Activated T-cell treated with anti-CD3 and anti-CD28 coated beads, Interleukin-2, amount 50 U/mL, for 48 hours (primary cell): ENCODE results near the gene TNFSF13.

Experiments used
- DNase-seq, 2 experiments: peaks; one replicate each; pipeline ENCODE4 v3.0.0-alpha.2; 2020

Gene TNFSF13, protein sequence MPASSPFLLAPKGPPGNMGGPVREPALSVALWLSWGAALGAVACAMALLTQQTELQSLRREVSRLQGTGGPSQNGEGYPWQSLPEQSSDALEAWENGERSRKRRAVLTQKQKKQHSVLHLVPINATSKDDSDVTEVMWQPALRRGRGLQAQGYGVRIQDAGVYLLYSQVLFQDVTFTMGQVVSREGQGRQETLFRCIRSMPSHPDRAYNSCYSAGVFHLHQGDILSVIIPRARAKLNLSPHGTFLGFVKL

DNA sequence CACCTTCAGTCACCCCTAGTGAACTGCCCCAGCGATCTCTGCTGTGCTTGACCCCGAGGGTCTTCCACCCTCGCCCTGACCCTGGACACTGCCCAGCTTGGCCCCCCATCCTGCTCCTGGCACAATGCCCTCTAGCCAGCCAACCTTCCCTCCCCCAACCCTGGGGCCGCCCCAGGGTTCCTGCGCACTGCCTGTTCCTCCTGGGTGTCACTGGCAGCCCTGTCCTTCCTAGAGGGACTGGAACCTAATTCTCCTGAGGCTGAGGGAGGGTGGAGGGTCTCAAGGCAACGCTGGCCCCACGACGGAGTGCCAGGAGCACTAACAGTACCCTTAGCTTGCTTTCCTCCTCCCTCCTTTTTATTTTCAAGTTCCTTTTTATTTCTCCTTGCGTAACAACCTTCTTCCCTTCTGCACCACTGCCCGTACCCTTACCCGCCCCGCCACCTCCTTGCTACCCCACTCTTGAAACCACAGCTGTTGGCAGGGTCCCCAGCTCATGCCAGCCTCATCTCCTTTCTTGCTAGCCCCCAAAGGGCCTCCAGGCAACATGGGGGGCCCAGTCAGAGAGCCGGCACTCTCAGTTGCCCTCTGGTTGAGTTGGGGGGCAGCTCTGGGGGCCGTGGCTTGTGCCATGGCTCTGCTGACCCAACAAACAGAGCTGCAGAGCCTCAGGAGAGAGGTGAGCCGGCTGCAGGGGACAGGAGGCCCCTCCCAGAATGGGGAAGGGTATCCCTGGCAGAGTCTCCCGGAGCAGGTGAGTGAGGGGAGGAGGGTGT, at the start of gene TNFSF13:
Gene TNFSF13 (plus strand): TSS at position 207 of the 776 bp plus-strand sequence. CDS start 290 bp downstream, at position 497.
- no peak for DNase-seq

DNA sequence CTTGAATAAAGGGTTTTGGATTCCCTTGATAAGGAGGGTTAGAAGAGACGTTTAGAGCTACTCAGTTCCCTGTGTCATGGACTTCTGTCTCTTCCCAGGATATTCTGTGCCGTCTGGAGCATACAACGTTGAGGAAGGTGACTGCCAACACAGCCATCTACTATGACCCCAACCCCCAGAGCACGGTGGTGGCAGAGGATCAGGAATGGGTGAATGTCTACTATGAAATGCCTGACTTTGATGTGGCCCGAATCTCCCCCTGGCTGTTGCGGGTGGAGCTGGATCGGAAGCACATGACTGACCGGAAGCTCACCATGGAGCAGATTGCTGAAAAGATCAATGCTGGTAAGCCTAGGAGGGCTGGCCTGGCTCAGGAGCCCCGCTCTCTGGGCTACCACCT, 49.7 kb upstream of the TNFSF13 start:
- no peak for DNase-seq

DNA sequence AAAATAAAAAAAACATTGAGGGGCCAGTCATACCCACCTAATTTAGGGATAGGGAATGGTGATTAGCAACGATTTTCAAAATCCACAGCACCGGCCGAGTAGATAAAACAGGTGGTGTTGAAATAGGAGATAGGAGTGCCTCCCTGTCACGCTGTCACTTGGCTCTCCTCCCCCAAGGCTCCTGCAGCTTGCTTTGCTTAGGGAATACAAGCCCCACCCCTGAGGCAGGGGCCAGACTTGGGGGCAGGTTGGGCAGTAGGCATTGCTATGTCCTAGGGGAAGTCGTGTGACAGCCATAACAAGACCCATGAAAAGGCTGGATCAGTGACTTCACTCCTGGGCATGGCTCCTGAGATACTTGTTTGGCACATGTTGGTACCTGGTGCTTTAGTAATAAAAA, 48.6 kb upstream of the TNFSF13 start:
- no peak for DNase-seq

DNA sequence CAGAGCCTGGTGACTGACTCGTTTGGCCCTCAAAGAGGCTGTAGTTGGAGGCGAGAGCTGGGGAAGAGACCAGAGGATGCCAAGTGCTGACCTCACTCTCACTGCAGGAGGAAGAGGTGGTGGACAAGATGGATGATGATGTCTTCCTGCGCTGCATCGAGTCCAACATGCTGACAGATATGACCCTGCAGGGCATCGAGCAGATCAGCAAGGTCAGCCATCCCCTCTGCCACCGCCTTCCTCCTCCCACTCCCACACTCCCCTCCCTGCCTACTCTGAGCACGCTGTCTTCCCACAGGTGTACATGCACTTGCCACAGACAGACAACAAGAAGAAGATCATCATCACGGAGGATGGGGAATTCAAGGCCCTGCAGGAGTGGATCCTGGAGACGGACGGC, 47.4 kb upstream of the TNFSF13 start:
- no peak for DNase-seq

DNA sequence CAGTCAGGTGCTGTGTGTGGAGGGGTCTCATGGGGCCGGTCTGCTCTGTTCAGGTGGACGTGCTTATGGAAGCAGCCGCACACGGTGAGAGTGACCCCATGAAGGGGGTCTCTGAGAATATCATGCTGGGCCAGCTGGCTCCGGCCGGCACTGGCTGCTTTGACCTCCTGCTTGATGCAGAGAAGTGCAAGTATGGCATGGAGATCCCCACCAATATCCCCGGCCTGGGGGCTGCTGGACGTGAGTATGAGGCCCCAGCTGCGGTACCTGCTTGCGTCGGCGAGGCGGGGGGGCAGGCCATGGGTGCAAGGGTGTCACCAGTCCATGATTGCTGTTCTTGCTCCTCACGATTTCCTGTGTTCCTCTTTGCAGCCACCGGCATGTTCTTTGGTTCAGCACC, 46.4 kb upstream of the TNFSF13 start:
- no peak for DNase-seq

DNA sequence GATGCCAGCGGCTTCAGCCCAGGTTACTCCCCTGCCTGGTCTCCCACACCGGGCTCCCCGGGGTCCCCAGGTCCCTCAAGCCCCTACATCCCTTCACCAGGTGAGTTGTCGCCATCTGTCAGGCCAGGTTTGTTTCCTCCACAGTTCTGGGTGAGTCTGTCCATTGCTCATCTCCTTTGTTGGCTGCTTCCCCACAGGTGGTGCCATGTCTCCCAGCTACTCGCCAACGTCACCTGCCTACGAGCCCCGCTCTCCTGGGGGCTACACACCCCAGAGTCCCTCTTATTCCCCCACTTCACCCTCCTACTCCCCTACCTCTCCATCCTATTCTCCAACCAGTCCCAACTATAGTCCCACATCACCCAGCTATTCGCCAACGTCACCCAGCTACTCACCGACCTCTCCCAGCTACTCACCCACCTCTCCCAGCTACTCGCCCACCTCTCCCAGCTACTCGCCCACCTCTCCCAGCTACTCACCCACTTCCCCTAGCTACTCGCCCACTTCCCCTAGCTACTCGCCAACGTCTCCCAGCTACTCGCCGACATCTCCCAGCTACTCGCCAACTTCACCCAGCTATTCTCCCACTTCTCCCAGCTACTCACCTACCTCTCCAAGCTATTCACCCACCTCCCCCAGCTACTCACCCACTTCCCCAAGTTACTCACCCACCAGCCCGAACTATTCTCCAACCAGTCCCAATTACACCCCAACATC, 45.6 kb upstream of the TNFSF13 start:
- no peak for DNase-seq

DNA sequence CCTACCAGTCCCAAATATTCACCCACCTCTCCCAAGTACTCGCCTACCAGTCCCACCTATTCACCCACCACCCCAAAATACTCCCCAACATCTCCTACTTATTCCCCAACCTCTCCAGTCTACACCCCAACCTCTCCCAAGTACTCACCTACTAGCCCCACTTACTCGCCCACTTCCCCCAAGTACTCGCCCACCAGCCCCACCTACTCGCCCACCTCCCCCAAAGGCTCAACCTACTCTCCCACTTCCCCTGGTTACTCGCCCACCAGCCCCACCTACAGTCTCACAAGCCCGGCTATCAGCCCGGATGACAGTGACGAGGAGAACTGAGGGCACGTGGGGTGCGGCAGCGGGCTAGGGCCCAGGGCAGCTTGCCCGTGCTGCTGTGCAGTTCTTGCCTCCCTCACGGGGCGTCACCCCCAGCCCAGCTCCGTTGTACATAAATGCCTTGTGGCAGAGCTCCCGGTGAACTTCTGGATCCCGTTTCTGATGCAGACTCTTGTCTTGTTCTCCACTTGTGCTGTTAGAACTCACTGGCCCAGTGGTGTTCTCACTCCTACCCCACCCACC, 44.6 kb upstream of the TNFSF13 start:
- DNase-seq: no peak

DNA sequence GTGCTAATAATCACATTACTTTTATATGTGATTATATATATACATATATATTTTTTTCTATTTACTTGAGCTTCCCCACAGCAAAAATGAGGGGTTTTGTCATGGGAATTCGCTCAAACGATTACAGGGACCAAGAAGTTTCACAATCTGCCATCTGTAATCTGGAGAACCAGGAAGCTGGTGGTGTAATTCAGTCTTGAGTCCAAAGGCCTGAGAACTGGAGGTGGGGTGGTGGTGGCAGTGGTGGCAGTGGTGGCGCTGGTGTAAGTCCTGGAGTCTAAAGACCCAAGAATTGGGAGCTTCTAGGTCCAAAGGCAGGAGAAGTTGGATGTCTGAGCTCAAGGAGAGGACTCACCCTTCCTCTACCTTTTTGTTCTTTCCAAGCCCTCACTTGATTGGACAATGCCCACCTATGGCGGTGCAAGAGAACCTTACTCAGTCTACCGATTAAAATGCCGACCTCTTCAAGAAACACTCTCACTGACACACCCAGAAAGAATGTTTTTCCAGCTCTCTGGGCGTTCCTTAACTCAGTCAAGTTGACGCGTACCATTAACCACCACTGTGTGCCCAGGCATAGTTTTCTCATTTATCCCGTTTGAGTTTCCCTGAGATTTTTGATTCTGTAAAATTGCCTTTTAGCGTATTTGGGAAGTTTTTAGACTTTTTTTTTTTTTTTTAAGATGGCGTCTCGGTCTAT, 42.5 kb upstream of the TNFSF13 start:
- no peak for DNase-seq

DNA sequence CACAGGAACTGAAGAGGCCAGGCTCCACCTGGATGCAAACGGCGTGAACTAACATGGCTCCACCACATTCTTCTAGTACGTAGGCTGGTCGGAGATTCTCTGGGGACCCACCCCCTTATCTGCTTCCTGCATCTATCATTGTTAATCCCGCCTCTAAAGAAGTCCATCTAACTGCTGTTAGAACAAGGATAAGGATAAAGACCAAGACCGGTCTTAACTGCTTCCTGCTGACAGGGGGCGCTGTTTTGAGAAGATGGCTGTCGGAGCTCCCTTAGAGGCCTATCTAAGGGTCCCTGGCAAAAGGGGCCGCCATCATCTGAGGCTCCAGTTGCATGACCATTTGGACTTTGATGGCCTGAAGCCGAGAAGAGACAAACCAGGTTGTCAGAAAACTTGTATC, 35.5 kb upstream of the TNFSF13 start:
- DNase-seq: peak; percentile 54 to 60

DNA sequence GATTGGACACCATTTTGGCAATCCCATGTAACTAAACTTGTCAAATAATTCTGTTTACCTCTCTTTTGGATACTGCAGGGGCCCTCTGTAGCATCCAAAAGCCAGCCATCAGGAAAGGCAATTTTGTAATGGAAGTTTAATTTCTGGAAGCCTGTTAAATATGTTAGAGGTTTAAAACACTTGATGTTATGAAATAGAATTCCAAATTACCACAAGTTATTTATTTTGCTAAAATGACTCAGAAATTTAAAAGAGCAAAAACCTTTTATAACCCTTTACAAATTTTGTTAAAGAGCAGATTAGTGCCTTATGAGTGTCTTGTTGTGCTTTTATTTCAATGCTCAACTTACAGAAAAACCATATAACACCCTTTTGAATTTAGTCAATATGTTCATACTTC, 29.7 kb upstream of the TNFSF13 start:
- no peak for DNase-seq

DNA sequence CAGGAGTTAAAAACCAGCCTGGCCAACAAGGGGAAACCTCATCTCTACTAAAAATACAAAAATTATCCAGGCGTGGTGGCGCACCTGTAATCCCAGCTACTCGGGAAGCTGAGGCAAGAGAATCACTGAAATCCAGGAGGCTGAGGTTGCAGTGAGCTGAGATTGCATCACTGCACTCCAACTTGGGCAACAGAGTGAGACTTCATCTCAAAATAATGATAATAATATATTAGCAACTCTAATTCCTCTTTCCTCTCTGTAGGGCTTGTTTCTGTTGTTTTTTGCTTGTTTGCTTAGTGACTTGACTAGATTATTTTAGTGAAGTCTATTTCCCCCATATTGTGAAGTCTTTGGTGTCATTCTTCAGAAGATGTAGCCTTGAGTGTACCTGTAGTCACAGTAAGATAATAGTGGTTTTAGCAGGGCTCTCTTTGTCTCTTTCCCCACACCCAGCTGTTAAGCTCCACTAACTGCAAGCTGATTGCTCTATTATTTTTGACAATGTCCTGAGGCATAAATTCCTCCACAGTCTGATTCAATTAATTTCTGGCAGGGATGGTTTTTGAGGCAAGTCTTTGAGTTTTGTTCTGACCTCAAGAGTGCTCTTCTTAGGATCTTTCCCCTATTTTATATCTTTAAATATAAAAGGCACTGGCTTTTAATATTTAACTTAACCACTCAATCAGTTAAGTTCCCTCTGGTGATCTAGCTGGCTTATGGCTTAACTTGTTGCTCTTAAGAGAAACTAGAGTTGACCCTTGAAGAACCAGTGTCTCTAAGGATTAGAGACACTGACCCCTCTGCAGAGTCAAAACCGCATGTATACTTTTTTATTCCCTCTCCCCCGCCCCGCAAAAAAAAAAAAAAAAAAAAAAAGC, 28.3 kb upstream of the TNFSF13 start:
- no peak for DNase-seq

DNA sequence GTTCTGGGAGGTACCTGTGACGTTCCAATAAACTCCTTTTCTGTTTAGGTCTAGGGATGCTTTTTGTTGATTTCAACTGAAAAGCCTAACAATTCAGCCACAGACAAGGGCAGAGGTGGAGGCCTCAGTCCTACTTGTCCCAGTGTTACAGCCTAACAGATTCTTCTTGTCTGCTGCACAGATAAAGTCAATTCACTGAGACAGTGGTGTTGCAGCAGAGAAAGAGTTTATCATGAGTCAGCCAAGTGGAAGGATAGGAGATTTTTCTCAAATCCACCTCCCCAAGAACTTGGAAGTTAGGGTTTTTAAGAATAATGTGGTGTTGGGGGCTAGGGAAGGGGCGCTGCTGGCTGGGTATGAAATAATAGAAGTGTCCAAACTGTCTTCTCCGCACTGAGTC, 20.5 kb upstream of the TNFSF13 start:
- no peak for DNase-seq

DNA sequence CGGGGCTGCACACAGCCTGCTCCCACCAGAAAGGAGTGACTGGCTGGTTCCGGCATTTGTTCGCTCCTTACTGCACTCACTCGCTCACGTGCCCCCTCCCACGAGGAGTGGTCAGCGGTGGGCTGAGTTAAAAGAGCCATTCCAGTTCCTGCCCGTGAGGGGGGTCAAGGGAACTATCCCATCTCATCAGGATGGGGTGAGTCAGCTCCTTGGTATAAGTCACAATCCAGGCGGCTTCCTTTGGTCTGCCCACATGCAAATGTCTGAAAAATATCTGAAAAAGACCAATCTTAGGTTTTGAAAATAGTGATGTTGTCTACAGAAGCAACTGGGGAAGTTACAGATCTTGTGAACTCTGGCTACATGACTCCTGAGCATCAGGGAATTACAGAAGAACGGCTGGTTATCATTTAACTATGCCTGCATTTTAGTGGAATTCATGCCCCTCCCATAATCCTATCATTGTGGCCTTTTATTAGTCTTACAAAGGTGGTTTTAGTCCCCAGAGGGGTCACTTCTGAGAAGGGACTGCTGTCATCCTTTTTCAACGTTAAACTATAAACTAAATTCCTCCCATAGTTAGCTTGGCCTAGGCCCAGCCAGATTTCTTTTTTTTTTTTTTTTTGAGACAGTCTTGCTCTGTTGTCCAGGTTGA, 19.5 kb upstream of the TNFSF13 start:
- no peak for DNase-seq

DNA sequence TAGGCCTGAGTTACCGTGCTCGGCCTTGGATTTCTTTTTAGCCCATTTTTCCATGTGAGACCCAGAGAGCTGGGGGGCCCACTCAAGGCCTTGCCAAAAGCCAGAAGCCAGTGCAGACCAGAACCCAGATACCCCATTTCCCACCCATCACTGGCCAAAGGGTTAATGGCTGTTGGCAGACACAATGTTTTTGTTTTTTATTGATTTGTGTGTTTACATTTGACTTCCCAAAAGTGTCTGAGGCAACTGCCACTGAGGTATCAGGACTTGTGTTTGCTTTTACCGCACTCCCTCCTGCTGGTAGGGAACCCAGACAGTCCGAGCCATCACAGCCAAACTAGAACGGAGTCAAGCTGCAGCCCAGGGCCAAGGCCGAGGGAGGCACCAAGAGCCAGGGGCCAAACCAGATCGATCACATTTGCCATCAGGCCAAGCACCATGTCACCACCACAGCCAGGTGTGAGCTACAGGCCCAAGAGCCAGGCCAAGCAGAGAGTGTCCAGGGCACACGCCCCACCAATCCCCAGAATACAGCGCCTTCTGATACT, 17.4 kb upstream of the TNFSF13 start:
- no peak for DNase-seq

DNA sequence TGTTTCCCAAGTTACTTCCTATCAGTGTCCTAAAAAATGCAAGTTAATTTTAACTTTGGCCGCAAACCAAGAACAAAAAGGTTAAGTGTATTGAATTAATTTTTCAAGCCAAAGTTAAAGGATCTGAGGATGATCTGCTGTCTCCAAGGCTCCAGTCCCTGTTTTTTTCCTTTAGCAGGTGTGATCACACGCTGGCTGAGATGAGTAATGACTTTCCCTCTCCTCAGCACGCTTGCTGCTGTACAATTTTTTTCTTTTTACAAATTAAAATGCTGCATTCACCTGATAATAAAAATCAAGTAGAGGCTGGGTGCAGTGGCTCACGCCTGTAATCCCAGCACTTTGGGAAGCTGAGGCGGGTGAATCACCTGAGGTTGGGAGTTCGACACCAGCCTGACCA, 13.6 kb upstream of the TNFSF13 start:
- DNase-seq: no peak

DNA sequence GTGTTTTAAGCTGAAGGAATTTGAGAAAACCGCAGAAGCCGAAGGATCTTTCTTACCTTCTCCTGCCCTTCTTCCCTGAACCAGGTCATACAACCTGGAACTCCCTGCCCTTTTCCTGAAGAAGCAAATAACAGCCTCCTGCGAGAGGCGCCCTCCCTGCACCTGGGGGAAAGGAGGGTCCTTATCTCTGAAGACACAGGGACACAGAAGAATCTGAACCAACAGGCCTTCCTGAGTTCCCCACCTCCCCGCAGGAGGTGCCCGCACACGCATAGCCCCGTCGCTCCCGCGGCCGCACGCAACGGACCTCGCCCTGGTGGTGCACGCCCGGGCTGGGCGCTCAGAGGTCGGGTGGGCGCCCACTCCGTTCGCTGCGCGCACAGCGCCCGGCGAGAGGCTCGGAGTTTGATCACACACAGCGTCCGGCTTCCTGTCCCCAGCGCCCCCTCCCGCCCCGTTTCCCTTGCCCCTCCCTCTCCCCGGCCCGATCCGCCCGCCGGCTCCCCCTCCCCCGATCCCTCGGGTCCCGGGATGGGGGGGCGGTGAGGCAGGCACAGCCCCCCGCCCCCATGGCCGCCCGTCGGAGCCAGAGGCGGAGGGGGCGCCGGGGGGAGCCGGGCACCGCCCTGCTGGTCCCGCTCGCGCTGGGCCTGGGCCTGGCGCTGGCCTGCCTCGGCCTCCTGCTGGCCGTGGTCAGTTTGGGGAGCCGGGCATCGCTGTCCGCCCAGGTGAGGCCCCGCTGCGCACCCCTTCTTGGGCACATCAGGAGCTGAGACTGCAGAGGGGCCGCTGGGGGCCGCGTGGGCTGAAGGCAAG, 9.8 kb upstream of the TNFSF13 start, which contains the start of gene TNFSF12:
Gene TNFSF12 (plus strand): TSS at position 474 of the 816 bp plus-strand sequence. CDS start 96 bp downstream, at position 570.
- DNase-seq: peak; percentile 59 to 71

DNA sequence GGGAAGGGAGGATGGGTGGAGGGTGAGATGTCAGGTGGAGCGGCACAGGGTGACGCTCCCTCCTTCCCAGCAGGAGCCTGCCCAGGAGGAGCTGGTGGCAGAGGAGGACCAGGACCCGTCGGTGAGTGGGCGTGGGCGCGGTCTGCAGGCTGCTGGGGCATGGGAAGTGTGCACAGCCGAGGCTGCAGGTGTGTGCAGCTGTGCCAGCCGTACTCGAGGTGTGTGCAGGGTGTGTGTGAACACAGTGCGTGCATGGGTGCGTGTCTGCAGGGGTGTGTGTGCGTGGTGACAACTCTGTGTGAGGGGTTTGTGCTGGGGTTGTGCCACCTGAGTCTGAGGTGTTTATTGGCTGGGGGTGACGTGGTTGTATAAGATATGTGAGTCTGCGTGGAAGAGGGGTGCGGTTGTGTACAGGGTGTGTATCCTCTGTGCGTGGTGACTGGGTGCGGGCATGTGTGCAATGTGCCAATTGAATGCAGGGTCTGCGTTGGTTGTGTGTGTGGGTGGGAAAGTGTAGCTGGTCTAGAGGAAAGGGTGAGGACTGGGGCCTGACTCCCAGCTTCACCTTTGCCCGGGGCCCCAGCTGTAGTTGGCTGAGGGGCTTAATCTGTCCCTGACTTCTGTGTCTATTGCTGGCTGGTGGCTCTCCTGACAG, 9.0 kb upstream of the TNFSF13 start:
- DNase-seq: peak in 1 of 2 experiments; percentile 66

DNA sequence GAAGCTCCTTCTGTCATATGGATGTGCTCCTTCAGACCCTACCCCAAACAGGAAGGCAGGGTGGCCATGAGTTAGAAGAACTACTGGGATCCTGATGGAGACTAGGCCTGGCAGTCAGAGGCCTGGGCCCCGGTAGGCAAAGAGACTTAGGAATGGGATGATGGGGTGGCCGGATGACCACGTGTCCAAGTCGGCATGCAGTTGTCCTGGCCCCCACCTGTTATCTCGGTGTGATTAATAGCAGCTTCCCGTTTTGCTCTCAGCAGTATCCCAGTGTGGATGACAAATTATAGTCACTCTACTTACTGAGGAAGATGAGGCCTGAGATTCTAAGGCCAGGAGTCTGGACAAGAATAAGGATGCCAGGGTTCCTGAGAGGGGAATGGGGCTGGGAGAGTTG, 8.2 kb upstream of the TNFSF13 start:
- no peak for DNase-seq

DNA sequence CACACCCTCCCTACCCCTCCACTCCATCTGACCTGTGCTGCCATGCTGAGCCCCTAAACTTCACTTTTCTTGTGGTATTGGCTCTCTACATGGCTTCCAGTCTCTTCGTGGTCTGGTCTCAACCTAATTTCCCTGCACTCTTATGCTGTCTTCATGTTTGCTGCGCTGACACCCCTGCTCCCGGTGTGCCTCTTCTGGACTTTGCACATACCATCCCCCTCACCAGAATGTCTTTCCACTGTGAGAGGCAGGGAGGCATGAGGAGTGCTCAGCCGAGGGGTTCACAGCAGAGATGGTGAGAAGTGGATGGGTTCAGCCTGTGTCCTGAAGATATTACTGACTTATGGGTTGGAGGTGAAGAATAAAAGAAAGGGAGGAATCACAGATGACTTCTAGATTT, 7.2 kb upstream of the TNFSF13 start:
- peak in 1 of 2 experiments; percentile 24 for DNase-seq
